SK-N-SH (cell line): ENCODE results near the gene JMJD8. TPM values are rescaled to one million over a fixed set of nuclear protein-coding genes. Genes with fewer than 3 reads are reported as not detected.

Experiments
- CTCF ChIA-PET: fragments of 300-600, 350-600 bp; formaldehyde crosslinking; extraction: SDS; loops from one replicate; lab custom pipeline; 2021; lab: Yijun Ruan, JAX
- POLR2A ChIA-PET: fragments of 350-600 bp; sonication (Branson Sonifier 250); formaldehyde crosslinking; extraction: SDS; loops from one replicate; lab custom pipeline; 2020; ENCODE audit warnings: antibody characterized with exemption, inconsistent platforms; lab: Yijun Ruan, JAX
- DNase-seq: peaks from one replicate; pipeline ENCODE4 v3.0.0; 2012
- H2AFZ ChIP-seq: fragments of 200-600 bp; sonication (generic); 2 replicates; pipeline ENCODE4 v1.8.1; 2016; ENCODE audit warnings: antibody characterized with exemption, mild to moderate bottlenecking, low read depth
- H3F3A ChIP-seq: fragments of 200-600 bp; sonication (generic); replicated peaks from 2 replicates; pipeline ENCODE3; 2016; ENCODE audit warnings: antibody characterized with exemption, mild to moderate bottlenecking; ENCODE audit not compliant: insufficient read depth
- H3K27ac ChIP-seq, 2 experiments: fragments of 200-500 bp in 1 of 2; fragments of 200-600 bp in 1 of 2; sonication (Bioruptor generic) in 1 of 2; sonication (generic), shearing (Covaris generic) in 1 of 2; 2 replicates each; pipeline versions ENCODE4 v1.5.1 to v1.6.1; 2014 to 2016; ENCODE audit warnings: low read depth in 2 of 2, inconsistent platforms in 1 of 2, low read length in 1 of 2, mild to moderate bottlenecking in 1 of 2, mixed read lengths in 1 of 2
- H3K27me3 ChIP-seq: fragments of 200-600 bp; sonication (generic), shearing (Covaris generic); 2 replicates; pipeline ENCODE4 v1.6.1; 2016; ENCODE audit warnings: mixed run types; ENCODE audit not compliant: insufficient read depth
- H3K36me3 ChIP-seq, 2 experiments: fragments of 200-500 bp in 1 of 2; fragments of 200-600 bp in 1 of 2; sonication (Bioruptor generic) in 1 of 2; sonication (generic) in 1 of 2; replicated peaks in 1 of 2; 2 replicates each; pipeline versions ENCODE3 to v1.5.1; 2014 to 2016; ENCODE audit warnings: low read length in 1 of 2, mild to moderate bottlenecking in 1 of 2; ENCODE audit not compliant: insufficient read depth in 2 of 2, control insufficient read depth in 1 of 2
- H3K4me1 ChIP-seq, 2 experiments: fragments of 200-500 bp in 1 of 2; fragments of 200-600 bp in 1 of 2; sonication (Bioruptor generic) in 1 of 2; sonication (generic), shearing (Covaris generic) in 1 of 2; 2 replicates each; pipeline versions ENCODE4 v1.5.1 to v1.6.1; 2014 to 2016; ENCODE audit warnings: low read depth in 1 of 2, low read length in 1 of 2, mixed run types in 1 of 2; ENCODE audit not compliant: insufficient read depth in 2 of 2, control insufficient read depth in 1 of 2
- H3K4me2 ChIP-seq: fragments of 200-600 bp; sonication (generic), shearing (Covaris generic); 2 replicates; pipeline ENCODE4 v1.6.1; 2017; ENCODE audit warnings: mixed run types
- H3K4me3 ChIP-seq, 2 experiments: fragments of 200-500 bp in 1 of 2; fragments of 200-600 bp in 1 of 2; sonication (Bioruptor generic) in 1 of 2; sonication (generic), shearing (Covaris generic) in 1 of 2; 2 replicates each; pipeline versions ENCODE4 v1.5.1 to v1.8.1; 2014 to 2016; ENCODE audit warnings: low read depth in 2 of 2, inconsistent platforms in 1 of 2, low read length in 1 of 2, mild to moderate bottlenecking in 1 of 2, mixed read lengths in 1 of 2, moderate library complexity in 1 of 2
- H3K79me2 ChIP-seq: fragments of 200-600 bp; sonication (generic); 2 replicates; pipeline ENCODE4 v1.8.1; 2017; ENCODE audit warnings: mild to moderate bottlenecking; ENCODE audit not compliant: insufficient read depth
- H3K9ac ChIP-seq: fragments of 200-600 bp; sonication (generic); 2 replicates; pipeline ENCODE4 v1.6.1; 2017; ENCODE audit warnings: mixed run types
- H3K9me2 ChIP-seq: fragments of 200-600 bp; sonication (generic); 2 replicates; pipeline ENCODE4 v1.6.1; 2017; ENCODE audit warnings: mixed run types
- H3K9me3 ChIP-seq: fragments of 200-600 bp; sonication (generic); 2 replicates; pipeline ENCODE4 v1.6.1; 2017; ENCODE audit warnings: mixed run types, mild to moderate bottlenecking, moderate library complexity
- H4K20me1 ChIP-seq: fragments of 200-600 bp; sonication (generic); 2 replicates; pipeline ENCODE4 v1.6.1; 2017; ENCODE audit warnings: mild to moderate bottlenecking, mixed run types; ENCODE audit not compliant: insufficient read depth
- CTCF ChIP-seq: fragments of 200-600 bp; sonication (generic); IDR thresholded peaks from 2 replicates; pipeline ENCODE4 v1.6.1; 2017; ENCODE audit warnings: antibody characterized with exemption, mild to moderate bottlenecking, moderate library complexity
- EZH2phosphoT487 ChIP-seq: fragments of 200-600 bp; sonication (generic); IDR thresholded peaks from 2 replicates; pipeline ENCODE4 v1.6.1; 2017; ENCODE audit warnings: low read depth, mixed run types, mild to moderate bottlenecking, antibody characterized with exemption, moderate library complexity, borderline replicate concordance
- GABPA ChIP-seq: IDR thresholded peaks from 2 replicates; pipeline ENCODE4 v1.4.0; 2012; ENCODE audit warnings: low read depth, mild to moderate bottlenecking
- MXI1 ChIP-seq: IDR thresholded peaks from 2 replicates; pipeline ENCODE4 v1.6.1; 2012; ENCODE audit warnings: mild to moderate bottlenecking, low read depth, low read length, improper control_type of control experiment
- NFIC ChIP-seq: IDR thresholded peaks from 2 replicates; pipeline ENCODE4 v1.4.0; 2012; ENCODE audit warnings: borderline replicate concordance
- POLR2AphosphoS5 ChIP-seq: IDR thresholded peaks from 2 replicates; pipeline ENCODE4 v1.6.1; 2012; ENCODE audit warnings: low read depth, low read length
- RAD21 ChIP-seq: IDR thresholded peaks from 2 replicates; pipeline ENCODE4 v1.6.1; 2012; ENCODE audit warnings: mild to moderate bottlenecking, low read length
- RXRA ChIP-seq: IDR thresholded peaks from 2 replicates; pipeline ENCODE4 v1.4.0; 2012; ENCODE audit warnings: low read depth, mild to moderate bottlenecking, borderline replicate concordance
- ZBTB33 ChIP-seq: IDR thresholded peaks from 2 replicates; pipeline ENCODE4 v1.4.0; 2012; ENCODE audit warnings: low read depth, borderline replicate concordance
- WGBS: methylation state at CpG from one replicate; pipeline ENCODE4 v1.1.6; 2017; ENCODE audit warnings: low lambda C conversion rate; 5-methylcytosine and 5-hydroxymethylcytosine counted together
- polyA plus RNA-seq, 3 experiments: library from polyadenylated mRNA; depleted of rRNA; stranded (reverse); fragments of >200 nt; gene quantifications; 2 replicates each; pipeline ENCODE4 v1.2.3, GENCODE V29; 2012
- TF ChIP-seq, protein P1 (sequence below): IDR thresholded peaks from 2 replicates; pipeline ENCODE4 v1.4.0; 2012; ENCODE audit warnings: low read depth, borderline replicate concordance
- TF ChIP-seq, protein P2 (sequence below): IDR thresholded peaks from 2 replicates; pipeline ENCODE4 v1.6.1; 2012; ENCODE audit warnings: mild to moderate bottlenecking, low read depth, low read length, moderate library complexity

The JMJD8 gene
- polyA plus RNA-seq, 1 of the 3 experiments (the other 2 are of a cell fraction), result 67.0 TPM

- Histone ChIP-seq H3F3A (peaks cover 21% of the 10 kb centered on the region), H3K27me3 (no peaks in the 10 kb centered on the region), H3K4me1 (peaks cover 0 to 14% of the 10 kb centered on the region in 2 experiments; a peak in 1 of 4 replicates), H3K9me3 (no peaks in the 10 kb centered on the region), H3K79me2 (no peaks in the 10 kb centered on the region), H2AFZ (no peak overlapping the region), H4K20me1 (0 out of 2 replicates have a peak, but pooled peaks cover 2% of the 10 kb centered on the region), H3K4me3 (peak overlapping the region in 1 of 2 experiments; percentile 78; a peak in 2 of 4 replicates), H3K9ac (no peak overlapping the region), H3K9me2 (no peaks in the 10 kb centered on the region), H3K4me2 (peak overlapping the region; percentile 99; the same call in 1 of the 2 replicates), H3K36me3 (peaks cover 0 to 12% of the 10 kb centered on the region in 2 experiments), H3K27ac (peak overlapping the region in 1 of 2 experiments; percentile 89; a peak in 2 of 4 replicates)
- TF ChIP-seq ZBTB33, result 0 out of 2 replicates have a peak, but pooled peaks have one; percentile 4
- no peak for TF ChIP-seq GABPA
- TF ChIP-seq EZH2phosphoT487, result no peak
- no peak for TF ChIP-seq RXRA
- ChIA-PET POLR2A (interaction anchor here (0.6 to 3.0 kb wide), 4 partner anchors 8 to 24 kb away, joined by 3 to 16 read pairs (median 4); partner anchors contain the start of gene METRN), CTCF (interaction anchor here (1.2 to 20.3 kb wide), 3 partner anchors 11 to 57 kb away, joined by 3 to 358 read pairs (median 33); partner anchors contain the start of genes ANTKMT, CIAO3, FBXL16 and METRN)
- DNase-seq, result peak; percentile 66
- 82% methylated on average over 33 of the region's 55 CpGs for WGBS
Measured at GRCh38 chr16:728890-729744, 45.0 kb upstream of the JMJD8 start.

DNA sequence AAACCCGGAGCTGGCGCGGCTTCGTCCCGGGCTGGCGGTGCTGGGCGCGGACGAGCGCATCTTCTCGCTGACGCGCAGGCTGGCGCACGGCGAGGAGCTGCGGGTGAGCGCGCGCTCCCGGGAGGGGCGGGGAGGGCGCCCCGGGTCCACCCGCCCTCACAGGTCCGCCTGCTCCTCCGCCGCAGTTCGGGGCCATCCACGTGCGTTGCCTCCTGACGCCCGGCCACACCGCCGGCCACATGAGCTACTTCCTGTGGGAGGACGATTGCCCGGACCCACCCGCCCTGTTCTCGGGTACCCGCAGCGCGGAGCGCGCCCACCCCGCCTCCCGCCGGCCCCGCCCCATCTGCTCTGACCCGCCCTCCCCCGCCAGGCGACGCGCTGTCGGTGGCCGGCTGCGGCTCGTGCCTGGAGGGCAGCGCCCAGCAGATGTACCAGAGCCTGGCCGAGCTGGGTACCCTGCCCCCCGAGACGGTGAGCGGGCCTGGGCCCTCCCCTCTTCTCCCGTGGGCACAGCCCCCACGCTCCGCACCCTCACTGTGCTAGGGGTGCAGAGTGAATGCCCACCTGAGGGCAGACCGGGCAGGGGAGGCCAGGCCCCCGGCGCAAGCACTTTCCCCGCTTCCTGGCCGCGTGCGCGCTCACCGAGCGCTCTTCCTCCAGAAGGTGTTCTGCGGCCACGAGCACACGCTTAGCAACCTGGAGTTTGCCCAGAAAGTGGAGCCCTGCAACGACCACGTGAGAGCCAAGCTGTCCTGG is 44.2 kb upstream of the JMJD8 start:
- peaks cover 0 to 7% of the 10 kb centered on the region in 2 experiments for H3K36me3 ChIP-seq
- DNase-seq, result peak; percentile 96
- no peak overlapping the region for H3K9ac ChIP-seq
- H3K27me3 ChIP-seq, result no peaks in the 10 kb centered on the region
- no peaks in the 10 kb centered on the region for H3K9me2 ChIP-seq
- 0% methylated on average over 16 of the region's 80 CpGs for WGBS
- peaks cover 17% of the 10 kb centered on the region for H3F3A ChIP-seq
- ChIA-PET CTCF (interaction anchor here (1.2 to 20.3 kb wide), 3 partner anchors 12 to 58 kb away, joined by 3 to 358 read pairs (median 11); partner anchors contain the start of genes ANTKMT, CIAO3, FBXL16 and METRN), POLR2A (interaction anchor here (0.5 to 3.0 kb wide), 6 partner anchors 8 to 79 kb away, joined by 3 to 16 read pairs (median 4); partner anchors contain the start of genes METRN and WDR90)
- H3K4me2 ChIP-seq, result peak overlapping the region; percentile 99
- H3K79me2 ChIP-seq, result no peaks in the 10 kb centered on the region
- H4K20me1 ChIP-seq, result 0 out of 2 replicates have a peak, but pooled peaks cover 2% of the 10 kb centered on the region
- peak overlapping the region in 1 of 2 experiments; percentile 89; a peak in 2 of 4 replicates for H3K27ac ChIP-seq
- peak overlapping the region; percentile 29 to 78; a peak in 3 of 4 replicates for H3K4me3 ChIP-seq
- no peak overlapping the region for H2AFZ ChIP-seq
- H3K4me1 ChIP-seq, result peaks cover 0 to 14% of the 10 kb centered on the region in 2 experiments; a peak in 1 of 4 replicates
- no peaks in the 10 kb centered on the region for H3K9me3 ChIP-seq
- TF ChIP-seq MXI1, result peak; percentile 96
- no peak for TF ChIP-seq NFIC
- no peak for TF ChIP-seq RXRA
- no peak for TF ChIP-seq RAD21
- peak; percentile 58; the same call in 1 of the 2 replicates for TF ChIP-seq POLR2AphosphoS5
- TF ChIP-seq, protein P1, sequence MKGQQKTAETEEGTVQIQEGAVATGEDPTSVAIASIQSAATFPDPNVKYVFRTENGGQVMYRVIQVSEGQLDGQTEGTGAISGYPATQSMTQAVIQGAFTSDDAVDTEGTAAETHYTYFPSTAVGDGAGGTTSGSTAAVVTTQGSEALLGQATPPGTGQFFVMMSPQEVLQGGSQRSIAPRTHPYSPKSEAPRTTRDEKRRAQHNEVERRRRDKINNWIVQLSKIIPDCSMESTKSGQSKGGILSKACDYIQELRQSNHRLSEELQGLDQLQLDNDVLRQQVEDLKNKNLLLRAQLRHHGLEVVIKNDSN, result 0 out of 2 replicates have a peak, but pooled peaks have one; percentile 5
- TF ChIP-seq CTCF, result no peak
- TF ChIP-seq, protein P2, sequence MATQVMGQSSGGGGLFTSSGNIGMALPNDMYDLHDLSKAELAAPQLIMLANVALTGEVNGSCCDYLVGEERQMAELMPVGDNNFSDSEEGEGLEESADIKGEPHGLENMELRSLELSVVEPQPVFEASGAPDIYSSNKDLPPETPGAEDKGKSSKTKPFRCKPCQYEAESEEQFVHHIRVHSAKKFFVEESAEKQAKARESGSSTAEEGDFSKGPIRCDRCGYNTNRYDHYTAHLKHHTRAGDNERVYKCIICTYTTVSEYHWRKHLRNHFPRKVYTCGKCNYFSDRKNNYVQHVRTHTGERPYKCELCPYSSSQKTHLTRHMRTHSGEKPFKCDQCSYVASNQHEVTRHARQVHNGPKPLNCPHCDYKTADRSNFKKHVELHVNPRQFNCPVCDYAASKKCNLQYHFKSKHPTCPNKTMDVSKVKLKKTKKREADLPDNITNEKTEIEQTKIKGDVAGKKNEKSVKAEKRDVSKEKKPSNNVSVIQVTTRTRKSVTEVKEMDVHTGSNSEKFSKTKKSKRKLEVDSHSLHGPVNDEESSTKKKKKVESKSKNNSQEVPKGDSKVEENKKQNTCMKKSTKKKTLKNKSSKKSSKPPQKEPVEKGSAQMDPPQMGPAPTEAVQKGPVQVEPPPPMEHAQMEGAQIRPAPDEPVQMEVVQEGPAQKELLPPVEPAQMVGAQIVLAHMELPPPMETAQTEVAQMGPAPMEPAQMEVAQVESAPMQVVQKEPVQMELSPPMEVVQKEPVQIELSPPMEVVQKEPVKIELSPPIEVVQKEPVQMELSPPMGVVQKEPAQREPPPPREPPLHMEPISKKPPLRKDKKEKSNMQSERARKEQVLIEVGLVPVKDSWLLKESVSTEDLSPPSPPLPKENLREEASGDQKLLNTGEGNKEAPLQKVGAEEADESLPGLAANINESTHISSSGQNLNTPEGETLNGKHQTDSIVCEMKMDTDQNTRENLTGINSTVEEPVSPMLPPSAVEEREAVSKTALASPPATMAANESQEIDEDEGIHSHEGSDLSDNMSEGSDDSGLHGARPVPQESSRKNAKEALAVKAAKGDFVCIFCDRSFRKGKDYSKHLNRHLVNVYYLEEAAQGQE, result no peak
